NCI-H510A treated with DMSO at 0.1 percent for 48 hours (cell line): ENCODE results near the gene DERL2.
"Not testable (repeated sequence)": the region's sequence is repeated elsewhere in the genome, so short reads cannot be mapped to it uniquely, and the experiment has no call there.

ENCODE experiments used
- DNase-seq: peaks from one replicate; lab custom pipeline; 2025; lab: John Stamatoyannopoulos, UW

DERL2 gene

DNA sequence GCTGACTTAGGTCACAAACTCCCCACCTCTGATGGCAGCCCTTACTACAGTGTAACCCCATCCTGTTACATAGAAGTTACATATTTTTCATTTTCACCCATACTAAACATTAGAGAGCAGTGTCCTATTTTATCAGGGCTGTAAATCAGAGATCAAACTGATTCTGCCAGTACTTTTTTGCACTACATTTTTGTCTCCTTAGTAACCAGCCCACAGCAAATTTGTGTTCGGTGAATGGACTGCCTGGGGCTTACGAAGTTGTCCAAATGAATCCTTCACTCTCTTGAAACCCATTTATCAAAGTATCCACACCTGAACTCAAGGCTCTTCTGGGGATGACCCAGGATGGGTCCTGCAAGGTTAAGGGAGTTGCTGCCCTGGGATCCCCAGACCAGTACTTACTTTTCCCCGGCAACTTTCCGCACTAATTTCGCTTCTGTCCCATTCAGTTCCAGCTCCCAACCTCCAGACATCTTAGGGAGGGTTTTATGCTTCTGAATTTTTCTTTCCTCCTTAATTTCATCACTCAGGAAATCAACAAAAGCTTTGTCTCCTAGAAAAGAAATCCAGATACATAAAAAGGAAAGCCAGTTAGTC is 48.2 kb downstream of the DERL2 start:
- DNase-seq = no peak

DNA sequence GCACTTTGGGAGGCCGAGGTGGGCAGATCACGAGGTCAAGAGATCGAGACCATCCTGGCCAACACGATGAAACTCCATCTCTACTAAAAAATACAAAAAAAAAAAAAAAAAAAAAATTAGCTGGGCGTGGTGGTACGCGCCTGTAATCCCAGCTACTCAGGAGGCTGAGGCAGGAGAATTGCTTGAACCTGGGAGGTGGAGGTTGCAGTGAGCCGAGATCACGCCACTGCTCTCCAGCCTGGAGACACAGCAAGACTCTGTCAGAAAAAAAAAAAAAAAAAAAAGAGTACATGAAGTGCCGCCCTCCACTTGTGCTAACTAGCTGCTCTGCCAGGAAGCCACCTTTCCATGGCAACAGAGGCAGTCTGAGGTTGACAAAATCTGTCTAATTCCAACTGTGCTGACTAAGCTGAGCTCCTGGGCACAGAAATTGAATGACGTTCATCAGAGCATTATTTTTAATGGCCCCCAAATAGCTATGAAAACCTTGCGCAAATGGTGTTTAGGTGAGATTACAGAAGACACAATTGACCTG is 50.1 kb downstream of the DERL2 start:
- not testable (repeated sequence) for DNase-seq

DNA sequence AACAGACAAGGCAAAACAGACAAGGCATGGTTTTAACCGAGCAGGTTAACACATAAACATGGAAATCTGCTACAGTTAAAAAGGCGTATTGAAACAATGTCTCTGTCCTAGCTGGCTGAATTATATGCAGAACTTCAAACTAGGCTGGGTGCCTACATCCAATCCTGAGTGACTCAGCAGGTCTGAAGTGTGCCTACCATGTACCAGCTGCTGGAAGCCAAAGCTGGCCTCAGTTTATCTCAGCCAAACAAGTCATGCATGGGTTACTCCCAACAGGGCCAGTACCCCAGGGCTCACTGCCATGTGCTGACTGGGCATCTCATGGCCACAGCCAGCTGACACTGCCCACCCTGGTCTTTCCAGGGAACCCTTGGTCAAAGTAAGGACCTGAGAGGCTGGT is 51.0 kb downstream of the DERL2 start:
- DNase-seq = no peak

DNA sequence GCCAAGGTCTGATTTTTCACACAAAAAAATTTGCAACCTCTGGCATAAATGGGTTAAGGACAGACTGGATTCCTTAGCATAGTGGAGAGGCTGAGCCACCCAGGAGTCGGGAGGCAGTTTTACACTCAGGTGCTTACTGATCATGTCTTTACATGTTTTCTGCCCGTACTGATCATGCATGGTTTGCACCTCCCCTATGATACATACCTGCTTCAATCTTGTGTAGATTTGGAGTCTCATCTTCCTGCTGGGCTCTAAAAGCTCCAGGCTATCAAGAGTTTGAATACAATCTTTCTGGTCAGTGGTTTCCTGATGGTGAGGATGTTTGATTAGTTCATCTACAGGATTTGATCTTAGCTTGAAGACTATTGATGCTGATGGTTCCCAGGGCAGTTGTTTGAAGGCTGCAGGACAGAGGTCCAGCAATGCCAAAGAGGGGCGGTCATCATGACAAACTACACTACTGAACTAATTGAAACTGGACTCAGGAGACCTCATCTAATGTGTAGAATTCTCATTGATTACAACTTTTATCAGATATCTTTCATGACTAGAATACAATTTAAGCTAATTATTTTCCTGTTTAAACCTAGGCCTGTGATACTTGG is 53.9 kb downstream of the DERL2 start:
- no peak for DNase-seq

DNA sequence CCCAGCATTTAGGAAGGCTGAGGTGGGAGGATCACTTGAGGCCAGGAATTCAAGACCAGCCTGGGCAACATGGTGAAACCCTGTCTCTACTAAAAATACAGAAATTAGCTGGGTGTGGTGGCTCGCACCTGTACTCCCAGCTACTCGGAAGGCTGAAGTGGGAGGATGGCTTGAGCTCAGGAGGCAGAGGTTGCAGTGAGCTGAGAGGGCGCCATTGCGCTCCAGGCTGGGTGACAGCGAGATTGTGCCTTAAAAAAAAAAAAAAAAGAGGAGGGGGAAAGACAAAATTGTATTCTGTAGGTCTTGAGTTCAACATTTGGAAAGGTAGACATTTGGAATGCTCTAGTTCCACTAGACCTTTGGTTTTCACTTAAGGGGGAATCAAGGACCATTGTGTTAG is 54.7 kb downstream of the DERL2 start:
- DNase-seq = not testable (repeated sequence)

DNA sequence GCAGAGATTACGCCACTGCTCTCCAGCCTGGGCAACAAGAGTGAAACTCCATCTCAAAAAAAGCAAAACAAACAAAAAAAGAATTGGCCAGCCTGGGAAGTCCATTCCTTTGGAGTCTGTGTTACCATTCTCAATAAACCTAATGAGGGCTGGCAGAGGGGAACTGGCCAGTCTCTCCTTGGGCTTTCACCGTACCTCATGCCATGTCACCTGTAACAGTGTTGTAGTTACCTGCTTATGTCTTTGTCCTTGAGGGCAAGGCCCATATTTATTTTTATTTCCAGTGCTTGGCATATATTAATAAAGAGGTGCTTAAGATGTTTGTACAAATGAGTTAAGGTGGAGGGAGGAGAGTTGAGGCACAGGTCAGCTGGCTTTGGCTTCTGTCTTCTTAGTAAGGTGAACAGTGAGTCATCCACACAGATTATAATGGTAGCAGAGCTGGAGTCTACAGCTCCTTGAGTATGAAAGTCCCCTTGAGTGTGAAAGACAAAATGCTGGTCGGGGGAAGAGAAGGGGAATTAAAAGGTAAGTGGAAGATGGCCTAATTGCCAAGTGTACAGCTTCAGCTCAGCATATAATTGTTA is 55.5 kb downstream of the DERL2 start:
- DNase-seq = no peak

DNA sequence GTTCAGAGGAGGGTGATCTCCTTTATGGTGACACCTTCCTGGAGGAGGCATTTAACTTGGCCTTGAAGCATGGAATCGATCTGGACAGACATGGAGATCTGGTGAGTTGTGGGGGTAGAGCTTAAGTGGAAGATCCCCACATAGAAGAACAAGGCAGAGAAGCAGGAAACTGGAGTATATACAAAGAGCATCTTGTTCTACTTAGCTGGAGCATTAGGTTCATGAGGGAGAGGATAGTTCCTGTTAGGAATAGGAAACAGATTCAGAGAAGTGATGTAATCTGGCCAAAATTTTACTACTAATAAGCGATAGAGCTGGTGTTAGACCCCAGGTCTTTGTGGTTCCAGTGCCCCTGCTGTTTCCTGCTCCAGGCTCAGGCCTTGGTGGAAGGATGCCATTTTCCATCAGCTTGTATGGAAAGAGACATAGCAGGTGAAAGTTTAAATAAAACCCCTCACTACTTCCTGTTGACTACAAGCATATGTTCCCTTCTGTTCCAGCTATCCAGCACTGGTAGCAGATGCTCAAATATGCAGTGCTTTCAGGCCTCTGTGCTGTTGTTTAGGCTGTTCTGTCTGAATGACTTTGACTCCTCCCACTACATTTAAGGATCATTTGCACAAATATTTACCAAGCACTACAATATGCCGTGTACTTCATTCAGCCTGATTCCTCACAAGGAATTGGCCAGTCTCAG is 56.6 kb downstream of the DERL2 start:
- peak; percentile 19 for DNase-seq

DNA sequence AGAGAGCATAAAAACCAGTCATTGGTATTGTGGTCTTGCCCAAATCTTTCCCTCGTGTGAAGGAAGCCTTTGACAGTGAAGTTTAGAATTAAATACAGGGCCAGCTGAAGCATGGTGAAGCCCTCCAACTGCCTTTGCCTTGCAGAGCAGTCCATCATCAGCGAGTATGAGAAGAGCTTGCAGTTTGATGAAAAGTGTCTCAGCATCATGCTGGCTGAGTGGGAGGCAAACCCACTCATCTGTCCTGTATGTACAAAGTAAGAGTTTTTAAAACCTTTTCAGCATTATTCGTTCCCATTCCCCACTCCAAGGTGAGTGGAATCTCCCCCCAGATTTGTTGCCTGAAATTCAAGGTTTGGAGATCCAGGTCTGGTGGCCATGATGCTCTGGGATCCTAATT is 60.2 kb downstream of the DERL2 start:
- DNase-seq = no peak

DNA sequence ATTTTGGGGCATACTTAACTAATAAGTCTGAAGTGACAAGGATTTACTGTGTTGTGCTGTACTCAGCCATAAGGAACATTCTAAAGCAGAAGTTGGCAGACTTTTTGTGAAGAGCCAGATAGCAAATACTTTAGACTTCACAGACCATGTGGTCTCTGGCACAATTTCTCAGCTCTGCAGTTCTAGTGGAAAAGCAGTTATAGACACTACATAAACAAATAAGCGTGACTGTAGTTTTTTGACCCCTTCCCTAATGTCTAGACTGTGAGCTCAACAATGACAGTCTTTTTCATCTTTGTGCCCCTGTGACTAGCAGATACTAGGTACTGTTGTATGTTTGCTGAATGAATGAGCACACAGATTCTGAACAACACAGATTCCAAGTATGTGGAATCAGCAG is 61.1 kb downstream of the DERL2 start:
- no peak for DNase-seq

DNA sequence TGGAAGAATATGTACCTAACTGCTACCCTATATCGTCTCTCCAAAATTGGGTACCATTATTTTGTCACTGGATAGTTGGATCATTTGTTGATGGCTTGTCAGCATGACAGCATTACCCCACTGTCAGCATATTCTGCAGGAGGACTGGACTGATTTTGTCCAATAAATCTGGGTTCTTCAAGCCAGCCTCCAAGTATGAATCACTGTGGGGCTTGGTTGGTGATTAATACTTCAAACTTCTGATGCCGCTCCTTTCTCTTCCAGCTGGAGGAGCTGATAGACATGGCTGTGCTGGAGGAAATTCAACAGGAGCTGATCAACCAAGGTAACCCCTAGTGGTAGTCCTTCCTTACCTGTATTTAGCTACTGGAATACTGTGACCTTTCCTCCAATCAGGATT is 63.5 kb downstream of the DERL2 start:
- DNase-seq = no peak
